Putamen (tissue), 1 donor: ENCODE data around the gene GNAZ.
"Not testable (repeated sequence)": the region's sequence is repeated elsewhere in the genome, so short reads cannot be mapped to it uniquely, and the experiment has no call there.

Experiments
- DNase-seq: peaks from one replicate; pipeline ENCODE4 v3.0.0-alpha.2; 2016; ENCODE audit warnings: low spot score

GNAZ gene

GRCh38 chr22:23070418-23071229 is at the start of gene GNAZ:
Gene GNAZ, plus strand, starts transcription at chr22:23070519. Its CDS starts 25,177 bp downstream, at chr22:23095696.
- DNase-seq, result peak; percentile 36

GRCh38 chr22:23020659-23021293 is 49.5 kb upstream of the GNAZ start:
- DNase-seq, result no peak

GRCh38 chr22:23021660-23022353 is 48.5 kb upstream of the GNAZ start:
- not testable (repeated sequence) for DNase-seq

GRCh38 chr22:23023294-23023693 is 47.0 kb upstream of the GNAZ start:
- DNase-seq, result no peak

- DNase-seq, result no peak
These were observed 43.5 kb upstream of the GNAZ start for GRCh38 chr22:23026777-23027176.

- not testable (repeated sequence) for DNase-seq
These were observed 42.5 kb upstream of the GNAZ start for GRCh38 chr22:23027849-23028248.

- no peak for DNase-seq
These were observed 40.6 kb upstream of the GNAZ start for GRCh38 chr22:23029521-23030228.

GRCh38 chr22:23031381-23031780 is 38.9 kb upstream of the GNAZ start:
- DNase-seq, result no peak

GRCh38 chr22:23031786-23032185 is 38.5 kb upstream of the GNAZ start:
- DNase-seq, result no peak

GRCh38 chr22:23032658-23033057 is 37.7 kb upstream of the GNAZ start:
- DNase-seq, result no peak

- DNase-seq, result no peak
These were observed 37.0 kb upstream of the GNAZ start for GRCh38 chr22:23033116-23033905.

- no peak for DNase-seq
These were observed 35.4 kb upstream of the GNAZ start for GRCh38 chr22:23034621-23035556.

GRCh38 chr22:23035557-23036277 is 34.6 kb upstream of the GNAZ start:
- no peak for DNase-seq

GRCh38 chr22:23036684-23037428 is 33.5 kb upstream of the GNAZ start:
- no peak for DNase-seq

- DNase-seq, result no peak
These were observed 32.6 kb upstream of the GNAZ start for GRCh38 chr22:23037429-23038333.

GRCh38 chr22:23038334-23038642 is 32.0 kb upstream of the GNAZ start:
- no peak for DNase-seq

GRCh38 chr22:23038902-23039301 is 31.4 kb upstream of the GNAZ start:
- no peak for DNase-seq

GRCh38 chr22:23042179-23042578 is 28.1 kb upstream of the GNAZ start:
- no peak for DNase-seq
